Fibroblast of peridontal ligament (primary cell): ENCODE measurements around the gene PLS1.
"Not testable (repeated sequence)": the region's sequence is repeated elsewhere in the genome, so short reads cannot be mapped to it uniquely, and the experiment has no call there.

Source experiments
- DNase-seq: peaks from one replicate; pipeline ENCODE4 v3.0.0-alpha.2; 2010; ENCODE audit errors: extremely low read depth

The PLS1 gene, protein sequence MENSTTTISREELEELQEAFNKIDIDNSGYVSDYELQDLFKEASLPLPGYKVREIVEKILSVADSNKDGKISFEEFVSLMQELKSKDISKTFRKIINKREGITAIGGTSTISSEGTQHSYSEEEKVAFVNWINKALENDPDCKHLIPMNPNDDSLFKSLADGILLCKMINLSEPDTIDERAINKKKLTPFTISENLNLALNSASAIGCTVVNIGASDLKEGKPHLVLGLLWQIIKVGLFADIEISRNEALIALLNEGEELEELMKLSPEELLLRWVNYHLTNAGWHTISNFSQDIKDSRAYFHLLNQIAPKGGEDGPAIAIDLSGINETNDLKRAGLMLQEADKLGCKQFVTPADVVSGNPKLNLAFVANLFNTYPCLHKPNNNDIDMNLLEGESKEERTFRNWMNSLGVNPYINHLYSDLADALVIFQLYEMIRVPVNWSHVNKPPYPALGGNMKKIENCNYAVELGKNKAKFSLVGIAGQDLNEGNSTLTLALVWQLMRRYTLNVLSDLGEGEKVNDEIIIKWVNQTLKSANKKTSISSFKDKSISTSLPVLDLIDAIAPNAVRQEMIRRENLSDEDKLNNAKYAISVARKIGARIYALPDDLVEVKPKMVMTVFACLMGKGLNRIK

DNA sequence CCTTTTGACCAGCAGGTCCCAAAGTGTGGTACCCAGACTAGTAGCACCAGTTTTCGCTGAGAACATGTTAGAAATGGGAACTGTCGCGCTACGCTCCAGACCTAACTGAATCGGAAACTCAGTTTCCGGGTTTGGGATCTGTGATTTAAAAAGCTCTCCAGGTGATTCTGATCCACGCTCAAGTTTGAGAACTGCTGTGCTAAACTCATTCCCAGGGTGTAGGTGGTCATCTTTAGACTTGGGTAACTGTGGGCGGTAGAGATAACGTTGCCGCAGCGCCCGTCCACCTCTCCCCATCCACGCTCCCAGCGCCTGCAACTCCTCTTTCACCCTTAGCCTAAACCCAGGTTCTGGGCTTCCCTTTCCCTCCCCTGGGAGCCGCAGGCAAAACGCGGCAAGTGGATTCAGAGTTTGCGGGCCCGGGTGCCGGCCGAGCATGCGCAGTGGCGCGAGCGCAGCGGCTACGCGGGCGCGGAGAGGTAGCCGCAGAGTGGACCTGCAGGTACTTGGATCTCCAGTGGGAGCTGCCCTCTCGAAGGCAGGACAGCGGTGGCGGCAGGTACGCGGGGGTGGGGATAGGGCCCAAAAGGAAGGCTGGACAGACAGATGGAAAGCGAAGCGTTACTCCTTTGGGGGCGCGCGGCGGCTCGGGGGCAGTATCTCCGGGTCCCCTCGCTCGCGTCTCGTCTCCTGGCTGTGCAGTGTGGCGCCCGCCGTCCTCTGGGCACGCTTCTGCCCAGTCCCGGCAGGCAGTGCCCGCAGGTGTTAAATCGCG is at the start of gene PLS1:
PLS1 (plus strand) TSS at position 443 of the 775 bp plus-strand sequence. CDS start 67,845 bp downstream, outside the sequence.
- peak; percentile 63 for DNase-seq

DNA sequence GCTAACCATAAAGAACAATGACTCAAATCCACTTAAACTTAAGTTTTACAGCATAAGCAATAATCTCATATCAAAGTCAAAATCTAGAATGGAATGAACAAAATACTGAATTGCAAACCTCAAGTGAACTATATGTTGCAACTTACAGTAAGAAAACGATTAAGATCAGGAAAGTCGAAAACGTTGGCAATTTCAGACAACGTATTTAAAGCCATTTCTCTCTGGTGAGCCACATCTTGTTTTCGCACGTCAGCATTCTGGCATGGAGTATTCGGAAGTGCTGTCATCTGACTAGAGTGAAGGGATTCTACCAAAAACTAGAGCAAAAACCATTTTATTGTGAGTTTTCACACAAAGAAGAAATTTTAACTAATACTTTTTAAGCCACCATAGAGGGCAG is 46.2 kb upstream of the PLS1 start:
- DNase-seq = no peak

DNA sequence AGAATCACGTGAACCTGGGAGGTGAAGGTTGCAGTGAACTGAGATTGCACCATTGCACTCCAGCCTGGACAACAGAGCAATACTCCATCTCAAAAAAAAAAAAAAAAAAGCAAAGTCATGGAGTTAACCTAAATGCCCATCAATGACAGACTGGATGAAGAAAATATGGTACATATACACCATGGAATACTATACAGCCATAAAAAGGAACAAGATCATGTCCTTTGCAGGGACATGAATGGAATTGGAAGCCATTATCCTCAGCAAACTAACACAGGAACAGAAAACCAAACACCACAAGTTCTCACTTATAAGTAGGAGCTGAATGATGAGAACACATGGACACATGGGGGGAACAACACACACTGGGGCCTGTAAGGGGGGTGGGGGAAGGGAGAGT is 43.6 kb upstream of the PLS1 start:
- DNase-seq = not testable (repeated sequence)

DNA sequence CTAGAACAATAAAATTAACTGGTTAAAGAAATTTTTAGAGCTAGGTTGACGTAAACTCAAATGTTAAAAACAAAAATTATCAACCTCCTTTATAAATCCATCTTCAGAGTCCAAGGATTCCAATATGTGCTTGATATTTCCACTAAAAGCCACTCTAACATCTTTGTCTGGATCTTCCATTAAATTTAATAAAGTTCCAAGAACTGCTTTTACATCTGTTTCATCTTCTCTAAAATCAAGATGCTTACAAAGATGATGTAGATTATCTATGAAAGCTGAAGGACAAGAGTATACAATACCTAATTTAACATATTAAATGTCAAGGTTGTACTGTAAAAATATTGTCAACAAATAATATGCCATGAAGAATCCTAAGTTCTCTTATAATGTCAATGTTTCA is 42.5 kb upstream of the PLS1 start:
- DNase-seq = no peak

DNA sequence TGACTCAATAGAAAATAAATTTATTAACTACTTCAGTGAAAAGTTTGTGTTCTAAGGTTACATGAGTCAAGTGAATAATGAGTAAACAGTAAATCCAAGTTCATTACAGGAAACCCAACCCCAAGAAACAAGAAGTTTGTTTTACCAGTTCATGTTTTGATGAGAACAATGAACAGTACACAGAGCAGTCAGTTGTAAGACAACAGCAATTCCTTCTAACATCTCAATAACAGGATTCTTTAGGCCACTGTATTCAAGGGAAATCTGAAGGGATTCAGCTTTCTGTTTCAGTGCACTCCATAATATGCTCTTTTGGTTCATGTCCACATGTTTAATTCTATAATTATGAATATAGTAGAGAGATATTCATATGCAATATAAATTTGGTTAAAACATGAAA is 36.1 kb upstream of the PLS1 start:
- DNase-seq = no peak

DNA sequence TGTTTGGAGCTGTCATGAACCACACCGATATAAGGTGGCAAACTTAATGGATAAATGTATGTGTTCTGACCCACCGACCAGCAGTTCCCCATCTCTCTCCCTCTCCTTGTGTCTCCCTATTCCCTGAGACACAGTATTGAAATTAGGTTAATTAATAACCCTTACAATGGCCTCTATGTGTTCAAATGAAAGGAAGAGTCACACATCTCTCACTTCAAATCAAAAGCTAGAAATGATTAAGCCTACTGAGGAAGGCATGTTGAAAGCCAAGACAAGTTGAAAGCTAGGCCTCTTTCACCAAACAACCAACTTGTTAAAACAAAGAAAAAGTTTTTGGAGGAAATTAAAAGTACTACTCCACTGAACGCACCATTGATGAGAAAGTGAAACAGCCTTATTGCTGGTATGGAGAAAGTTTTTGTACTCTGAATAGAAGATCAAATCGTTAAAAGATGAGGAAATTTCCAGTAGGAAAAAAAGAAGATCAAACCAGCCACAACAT is 32.6 kb upstream of the PLS1 start:
- DNase-seq = no peak

DNA sequence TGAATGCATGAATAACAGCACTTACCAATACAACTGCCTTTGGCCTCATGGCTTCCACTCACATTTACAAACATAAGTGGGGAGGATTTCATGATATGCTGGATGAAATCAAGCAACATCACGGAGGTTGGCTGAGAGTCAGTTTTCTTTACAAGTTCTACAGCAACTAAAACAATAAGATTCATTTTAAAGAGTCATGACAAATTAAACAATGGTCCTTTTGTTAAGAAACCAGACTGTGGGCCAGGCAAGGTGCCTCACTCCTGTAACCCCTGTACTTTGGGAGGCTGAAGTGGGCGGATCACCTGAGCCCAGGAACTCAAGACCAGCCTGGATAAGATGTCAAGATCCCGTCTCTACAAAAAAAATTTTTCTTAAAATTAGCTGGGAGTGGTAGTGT is 30.1 kb upstream of the PLS1 start:
- no peak for DNase-seq

DNA sequence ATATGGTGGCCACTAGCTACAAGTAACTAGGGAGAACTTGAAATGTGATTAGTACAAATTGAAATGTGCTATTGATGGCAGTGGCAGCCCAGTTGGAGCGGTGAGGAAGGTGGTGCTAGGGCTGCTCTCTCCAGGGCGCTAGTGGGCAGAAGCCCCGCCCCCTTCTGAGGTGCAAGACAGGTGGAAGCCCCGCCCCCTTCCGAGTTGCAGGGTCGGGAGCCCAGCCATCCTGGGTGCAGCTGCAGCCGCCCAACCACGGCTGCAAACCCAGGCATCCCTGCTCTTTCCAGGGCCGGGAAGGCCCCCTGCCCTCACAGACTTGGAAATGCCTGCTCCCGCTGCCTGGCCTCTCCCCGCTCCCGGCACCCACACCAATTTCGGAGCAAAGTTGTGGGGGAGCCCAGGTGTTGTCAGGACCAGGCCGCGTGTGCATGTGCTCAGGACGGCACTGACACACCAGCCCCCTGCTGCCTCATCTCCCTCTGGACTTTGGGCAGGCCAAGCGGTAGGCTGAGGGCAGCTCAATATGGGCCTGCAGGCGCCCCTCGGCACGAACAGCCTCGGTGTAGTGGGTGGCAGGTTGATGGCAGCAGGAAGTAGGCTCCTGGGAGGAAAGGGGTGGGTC is 27.7 kb upstream of the PLS1 start:
- no peak for DNase-seq

DNA sequence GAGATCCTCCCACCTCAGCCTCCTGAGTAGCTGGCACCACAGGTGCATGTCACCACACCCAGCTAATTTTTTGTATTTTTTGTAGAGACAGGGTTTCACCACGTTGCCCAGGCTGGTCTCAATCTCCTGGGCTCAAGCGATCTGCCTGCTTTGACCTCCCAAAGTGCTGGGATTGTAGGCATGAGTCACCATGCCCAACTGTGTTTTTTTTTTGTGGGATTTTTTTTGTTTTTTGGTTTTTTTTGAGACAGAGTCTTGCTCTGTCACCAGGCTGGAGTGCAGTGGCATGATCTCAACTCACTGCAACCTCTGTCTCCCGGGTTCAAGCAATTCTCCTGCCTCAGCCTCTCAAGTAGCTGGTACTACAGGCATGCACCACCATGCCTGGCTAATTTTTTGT is 26.8 kb upstream of the PLS1 start:
- not testable (repeated sequence) for DNase-seq

DNA sequence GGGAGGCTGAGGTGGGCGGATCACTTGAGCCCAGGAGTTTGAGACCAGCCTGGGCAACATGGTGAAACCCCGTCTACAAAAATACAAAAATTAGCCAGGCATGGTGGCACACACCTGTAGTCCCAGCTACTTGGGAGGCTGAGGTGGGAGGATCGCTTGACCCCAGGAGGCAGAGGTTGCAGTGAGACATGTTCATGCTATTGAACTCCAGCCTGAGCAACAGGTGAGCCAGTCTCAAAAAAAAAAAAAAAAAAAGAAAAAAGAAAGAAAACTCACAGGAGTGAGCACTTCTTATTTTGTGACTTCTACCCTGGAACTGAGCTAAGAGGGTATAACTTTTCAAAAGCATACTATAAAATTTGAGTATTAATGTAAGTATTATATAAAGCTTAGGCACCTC is 22.0 kb upstream of the PLS1 start:
- not testable (repeated sequence) for DNase-seq

DNA sequence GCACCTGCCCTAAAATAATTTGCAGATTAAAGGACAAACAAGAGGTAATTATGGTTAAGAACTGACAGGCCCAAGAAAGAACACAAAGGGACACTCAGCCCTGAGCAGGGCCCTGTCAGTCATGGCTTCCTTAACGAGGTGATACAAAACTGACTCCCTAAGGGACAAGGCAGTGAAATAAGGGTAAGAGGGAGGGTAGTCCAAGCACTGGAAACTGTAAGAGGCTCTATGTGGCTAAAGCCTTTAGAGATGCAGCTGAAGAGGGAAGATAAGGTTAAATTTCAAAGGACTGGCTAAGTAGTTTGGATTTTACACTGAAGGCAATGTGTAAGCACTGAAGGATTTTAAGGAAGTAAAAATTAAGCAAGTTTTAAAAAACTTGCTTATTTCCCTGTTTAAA is 21.5 kb upstream of the PLS1 start:
- DNase-seq = no peak

DNA sequence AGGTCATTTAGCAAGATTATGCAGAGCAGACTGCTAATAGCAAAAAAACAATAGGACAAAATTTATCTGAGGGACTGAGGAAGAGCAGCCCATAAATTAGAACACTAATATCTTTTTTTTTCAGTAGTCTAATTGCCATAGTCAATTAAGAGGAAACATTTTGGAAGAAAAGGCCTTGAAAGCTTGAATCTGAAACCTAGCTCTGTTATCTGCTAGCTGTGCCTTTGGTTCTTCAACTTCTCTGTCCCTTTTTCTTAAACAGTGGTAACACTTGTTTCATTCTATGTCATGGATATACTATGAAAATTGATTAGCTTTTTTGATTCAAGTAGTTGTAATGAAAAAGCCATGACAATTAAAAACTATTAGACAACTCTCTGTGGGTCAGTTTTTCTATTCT is 19.4 kb upstream of the PLS1 start:
- DNase-seq = no peak

DNA sequence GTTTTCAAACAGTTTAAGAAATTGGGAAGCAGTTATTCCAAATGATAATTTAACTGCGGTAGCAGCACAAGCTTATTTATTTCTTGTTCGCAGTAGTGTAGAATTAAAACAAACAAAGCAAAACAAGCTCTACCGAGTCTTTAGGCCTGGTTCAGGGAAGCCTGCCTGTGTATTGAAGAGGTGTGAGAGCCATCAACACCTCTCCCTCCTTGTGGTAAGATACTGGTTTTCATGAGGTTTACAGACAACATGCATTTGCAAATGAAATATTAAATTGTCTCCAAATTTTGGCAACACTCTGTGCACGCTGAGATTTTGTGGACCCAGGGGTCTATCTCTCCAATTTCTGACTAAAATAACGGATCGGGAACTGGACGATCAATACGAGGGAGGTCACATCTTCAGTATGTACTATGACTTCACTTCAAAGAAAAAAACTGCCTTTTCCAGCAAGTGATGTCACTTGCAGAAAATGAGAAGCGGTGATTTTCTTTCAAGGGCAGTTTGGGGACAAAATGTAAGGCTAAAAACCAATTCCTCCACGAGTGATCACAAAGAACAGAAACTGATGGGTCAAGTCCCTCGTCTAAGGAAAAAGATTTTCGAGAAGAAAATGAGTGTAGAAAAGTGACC is 18.4 kb upstream of the PLS1 start:
- DNase-seq = peak; percentile 43

DNA sequence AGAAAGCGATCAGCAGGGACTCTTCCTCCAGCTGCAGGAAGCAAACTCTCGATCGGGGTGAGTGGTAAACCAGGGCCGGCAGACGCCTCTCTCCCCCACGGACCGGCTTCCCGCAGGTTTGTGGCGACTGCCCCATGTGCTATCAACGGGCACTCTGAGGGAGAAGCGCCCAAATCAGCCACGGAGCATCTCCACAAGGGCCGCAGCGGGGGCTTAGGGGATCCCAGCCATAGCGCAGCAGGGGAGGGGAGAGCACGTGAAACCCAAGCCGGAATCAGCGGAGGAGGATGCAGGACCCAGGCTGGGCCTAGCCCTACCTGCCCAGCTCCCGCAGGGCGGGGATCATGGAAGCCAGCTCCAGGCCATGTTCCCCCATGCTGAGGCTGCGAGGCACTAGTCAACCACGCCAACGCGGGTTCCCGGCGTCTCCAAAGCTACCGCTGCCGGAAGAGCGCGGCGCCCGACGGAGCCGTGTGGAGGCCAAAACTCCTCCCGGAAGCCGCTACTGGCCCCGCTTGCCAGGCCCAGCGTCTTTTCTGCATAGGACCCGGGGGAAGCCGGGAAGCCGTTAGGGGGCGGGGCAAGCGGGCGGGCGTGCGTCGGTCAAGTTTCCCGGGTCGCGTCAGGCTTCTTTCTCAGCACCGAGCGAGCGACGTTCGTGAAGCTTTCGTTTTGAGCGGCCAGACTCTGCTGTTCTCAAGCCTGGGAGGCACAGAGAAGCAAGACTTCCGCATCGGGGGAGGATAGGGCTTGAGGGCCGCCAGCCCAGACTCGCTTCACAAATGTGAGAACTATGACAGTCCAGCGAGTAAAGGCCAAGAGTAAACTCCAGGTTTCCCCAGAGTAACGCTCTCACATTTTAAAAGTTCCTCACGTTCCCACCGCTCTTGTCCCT is 17.6 kb upstream of the PLS1 start, which contains the start of gene ATR:
ATR (minus strand) TSS at position 405 of the 895 bp plus-strand sequence; CDS start at position 376, 29 bp downstream.
- DNase-seq = peak; percentile 93

DNA sequence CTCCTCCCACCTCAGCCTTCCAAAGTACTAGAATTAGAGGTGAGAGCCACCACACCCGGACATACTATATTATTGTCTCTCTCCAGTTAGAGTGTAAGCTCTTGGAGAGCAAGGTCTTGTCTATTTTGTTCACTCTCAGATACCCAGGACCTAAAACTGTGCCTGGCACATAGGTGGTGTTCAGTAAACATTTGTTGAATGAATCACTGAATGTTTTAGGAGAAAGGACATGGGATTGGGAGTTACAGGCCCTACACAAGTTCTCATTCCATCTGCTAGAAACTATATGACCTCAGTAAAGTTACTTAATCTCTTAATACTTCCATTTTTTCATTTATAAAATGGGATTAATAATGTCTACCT is 16.2 kb upstream of the PLS1 start:
- no peak for DNase-seq

DNA sequence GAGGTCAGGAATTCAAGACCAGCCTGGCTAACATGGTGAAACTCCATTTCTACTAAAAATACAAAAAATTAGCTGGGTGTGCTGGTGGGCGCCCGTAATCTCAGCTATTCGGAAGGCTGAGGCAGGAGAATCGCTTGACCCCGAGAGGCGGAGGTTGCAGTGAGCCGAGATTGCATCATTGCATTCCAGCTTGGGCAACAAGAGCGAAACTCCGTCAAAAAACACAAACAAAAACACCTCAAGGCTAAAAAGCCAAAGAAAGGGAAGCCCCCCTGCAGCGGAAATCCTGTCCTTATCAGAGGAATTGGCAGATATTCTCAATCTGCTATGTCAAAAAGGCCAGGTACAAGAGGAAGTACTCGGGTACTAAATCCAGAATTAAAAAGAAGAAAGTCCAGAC is 15.1 kb upstream of the PLS1 start:
- DNase-seq = not testable (repeated sequence)

DNA sequence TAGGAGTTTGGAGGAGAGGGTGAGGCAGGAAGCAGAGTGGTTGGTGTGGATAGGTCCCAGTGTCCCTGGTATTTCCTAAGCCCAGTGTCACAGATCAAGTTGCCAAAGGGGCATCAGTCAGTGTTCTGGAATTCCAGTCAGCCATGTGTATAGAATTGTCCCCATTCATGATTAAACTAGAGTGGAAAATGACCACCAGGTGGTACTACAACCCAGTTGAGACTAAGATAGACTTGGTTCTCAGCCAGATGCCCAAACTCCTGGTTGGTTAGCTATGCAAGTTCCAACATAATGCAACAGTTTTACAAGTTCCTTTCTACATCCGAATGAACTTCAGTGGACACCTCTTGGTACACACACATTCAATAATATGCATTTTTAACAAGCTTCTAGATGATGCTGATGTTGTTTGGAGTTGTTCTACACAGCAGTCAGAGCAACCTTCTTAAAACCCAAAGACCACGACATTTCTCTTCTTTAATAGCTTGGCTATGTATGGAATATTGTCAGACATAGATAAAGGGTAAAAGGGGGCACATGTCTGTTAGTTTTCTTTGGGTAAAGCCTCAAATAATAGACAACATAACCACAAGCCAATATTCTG is 9.3 kb upstream of the PLS1 start:
- peak; percentile 88 for DNase-seq

DNA sequence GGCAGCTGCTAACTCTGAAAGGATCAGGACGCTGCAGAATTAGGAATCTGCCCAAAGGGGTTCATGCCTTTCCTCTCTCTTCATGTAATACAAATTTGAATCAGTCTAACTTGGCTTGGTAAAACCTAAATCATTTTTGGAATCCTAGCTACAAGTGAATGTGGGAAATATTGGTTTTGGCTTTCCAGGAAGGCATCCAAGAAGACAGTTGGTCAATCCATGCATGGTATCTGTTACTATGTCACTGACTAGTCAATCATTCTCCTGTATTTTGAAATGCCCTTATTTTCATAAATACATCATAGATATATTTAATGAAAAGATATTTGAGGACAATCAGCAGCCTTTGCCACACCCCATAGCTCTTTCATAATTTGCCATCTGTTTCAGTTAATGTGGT is 7.5 kb upstream of the PLS1 start:
- DNase-seq = peak; percentile 38

DNA sequence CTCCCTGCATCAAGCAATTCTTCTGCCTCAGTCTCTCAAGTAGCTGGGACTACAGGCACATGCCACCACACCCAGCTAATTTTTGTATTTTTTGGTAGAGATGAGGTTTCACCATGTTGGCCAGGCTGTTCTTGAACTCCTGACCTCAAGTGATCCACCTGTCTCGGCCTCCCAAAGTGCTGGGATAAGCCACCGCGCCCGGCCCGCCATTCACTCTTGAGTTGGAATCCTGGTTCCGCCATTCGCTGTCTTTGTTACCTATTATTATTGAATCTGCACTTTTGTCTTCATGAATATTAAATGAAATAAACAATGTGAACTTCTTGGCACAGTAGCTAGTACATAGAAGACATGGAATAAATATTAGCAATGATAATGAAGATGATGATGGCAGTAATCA is 3.9 kb upstream of the PLS1 start:
- not testable (repeated sequence) for DNase-seq

DNA sequence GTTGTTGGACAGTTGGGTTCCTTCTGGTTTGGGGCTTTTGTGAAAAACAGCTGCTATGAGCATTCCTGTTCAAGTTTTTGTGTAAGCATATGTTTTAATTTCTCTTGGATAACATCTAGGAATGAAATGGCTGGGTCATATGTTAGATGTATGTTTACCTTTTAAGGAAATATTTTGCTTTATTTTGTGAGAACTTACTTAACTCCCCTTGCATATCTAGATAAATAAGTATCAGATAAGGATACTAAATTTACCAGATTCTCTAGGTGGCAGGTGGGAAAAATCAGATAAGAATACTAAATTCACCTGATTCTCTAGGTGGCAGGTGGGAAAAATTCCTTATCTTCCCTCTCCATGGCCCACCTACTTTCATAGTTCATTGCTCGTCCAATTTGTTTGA is 1.1 kb upstream of the PLS1 start:
- no peak for DNase-seq
